Suppressor macrophage treated with lipopolysaccharide for 4 hours (primary cell): ENCODE results near the gene POFUT1.
A peak's percentile ranks its signal among the peaks of the same experiment; 100 is the strongest.

Source experiments
- DNase-seq: peaks from one replicate; pipeline ENCODE4 v3.0.0-alpha.2; 2020

The POFUT1 gene

DNA sequence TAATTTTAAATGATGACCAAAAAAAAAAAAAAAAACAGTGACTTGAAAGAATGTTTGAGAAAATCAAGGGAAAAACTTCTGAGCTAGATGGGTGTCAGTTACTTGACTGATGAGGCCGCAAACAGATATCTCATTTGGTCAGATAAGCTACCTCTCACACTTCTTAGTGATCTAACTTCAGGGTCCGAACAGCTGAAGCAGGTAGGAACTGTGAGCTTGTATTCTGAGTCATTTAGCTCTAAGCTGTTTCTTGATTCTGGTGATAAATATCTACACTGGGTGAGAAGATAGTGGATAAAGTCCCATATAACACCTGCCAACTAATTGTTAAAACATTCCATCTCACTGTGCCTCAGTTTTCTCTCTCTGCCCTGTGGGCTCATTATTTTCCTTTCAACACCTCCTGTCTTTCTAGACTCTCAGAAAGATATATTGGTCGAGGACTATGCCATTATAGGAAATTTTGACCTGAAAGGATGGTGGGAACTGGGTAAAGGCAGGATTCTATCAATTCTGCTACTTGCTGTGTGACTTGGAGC is 77.5 kb downstream of the POFUT1 start:
- DNase-seq = no peak

DNA sequence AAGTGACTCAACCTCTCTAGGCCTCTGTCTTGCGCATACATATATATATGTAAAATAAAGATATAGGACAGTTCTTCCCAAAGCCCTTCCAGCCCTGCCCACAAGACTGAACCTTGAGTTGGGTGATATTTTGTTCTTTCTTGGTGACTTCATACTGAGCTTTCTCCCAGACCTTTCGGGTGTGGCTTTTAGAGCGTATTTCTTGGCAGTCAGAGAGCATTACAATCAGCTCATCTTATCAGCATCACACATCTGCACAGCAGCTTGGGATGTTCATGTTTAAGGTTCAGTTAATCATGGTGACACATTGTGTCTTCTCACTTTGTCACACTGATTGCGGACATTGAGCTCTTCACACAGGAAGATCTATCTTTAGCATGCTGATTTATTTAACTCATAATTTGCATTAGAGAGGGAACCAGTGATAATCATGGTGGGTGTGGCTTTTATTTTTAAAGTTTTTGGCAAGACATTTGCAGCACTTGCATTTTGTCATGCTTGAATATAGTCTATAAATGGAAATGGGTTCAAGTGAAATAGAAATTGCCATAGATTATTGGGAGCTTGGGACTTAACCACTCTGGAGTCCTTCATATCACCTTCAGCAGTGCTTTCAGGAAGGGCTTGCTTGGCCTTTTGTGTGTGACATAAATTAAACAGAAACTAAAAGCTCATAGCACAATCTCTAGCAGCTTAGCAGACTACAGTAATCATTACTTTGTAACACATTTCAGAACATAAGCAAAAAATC is 78.1 kb downstream of the POFUT1 start:
- DNase-seq = peak; percentile 39

DNA sequence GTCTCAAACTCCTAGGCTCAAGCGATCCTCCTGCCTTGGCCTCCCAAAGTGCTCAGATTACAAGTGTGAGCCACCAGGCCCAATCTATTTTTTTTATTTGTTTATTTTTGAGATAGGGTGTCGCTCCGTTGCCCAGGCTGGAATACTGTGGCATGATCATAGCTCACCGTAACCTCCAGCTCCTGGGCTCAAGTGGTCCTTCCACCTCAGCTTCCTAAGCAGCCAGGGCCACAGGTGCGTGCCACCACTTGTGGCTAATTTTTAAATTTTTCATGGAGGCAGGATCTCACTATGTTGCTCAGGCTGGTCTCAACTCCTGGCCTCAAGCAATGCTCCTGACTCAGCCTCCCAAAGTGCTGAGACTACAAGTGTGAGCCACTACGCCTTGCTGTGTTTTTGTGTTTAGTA is 79.6 kb downstream of the POFUT1 start:
- DNase-seq = no peak
